Measurements from ENCODE around the gene FLACC1.

The FLACC1 gene

DNA sequence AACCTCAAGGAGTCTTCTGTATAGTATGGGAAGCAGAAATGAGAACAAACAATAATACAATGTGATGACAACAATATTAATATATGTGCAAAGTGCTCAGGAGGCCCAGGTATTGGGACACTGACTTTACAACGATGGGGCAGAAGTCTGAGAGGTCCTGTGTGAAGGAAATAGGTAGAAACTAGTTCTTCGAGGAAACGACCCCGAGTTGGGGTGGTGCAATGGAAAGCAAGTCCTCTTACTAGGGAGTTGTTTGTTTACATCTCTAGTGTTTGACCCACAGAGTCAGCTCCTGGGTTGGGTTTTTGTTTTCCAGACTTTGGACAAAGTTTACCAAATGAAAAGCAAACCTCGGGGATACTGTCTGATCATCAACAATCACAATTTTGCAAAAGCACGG is 80.6 kb downstream of the FLACC1 start:
- DNase-seq (ENCODE audit: low read depth), result no peak

GRCh38 chr2:201275990-201276389 is 81.2 kb downstream of the FLACC1 start:
- no peak for DNase-seq (ENCODE audit: low read depth)

DNA sequence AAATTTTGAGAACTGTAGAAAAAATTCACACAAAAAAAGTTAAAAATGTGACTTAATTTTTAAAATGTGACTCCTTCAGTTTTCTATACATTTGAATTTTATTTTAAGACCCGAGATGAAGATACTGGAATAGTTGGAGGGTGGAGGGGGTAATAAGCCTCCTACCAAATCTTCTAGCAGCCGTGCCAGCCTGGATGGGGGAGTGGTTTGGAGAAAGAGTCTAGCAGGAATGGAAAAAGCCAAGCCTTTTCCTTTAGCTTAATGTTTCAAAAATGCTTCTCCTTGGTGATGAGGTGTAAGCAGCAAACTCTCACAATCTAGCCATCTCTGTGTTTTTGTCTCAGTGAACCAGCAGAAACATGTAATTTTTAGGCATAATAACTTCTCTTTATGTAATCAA is 82.1 kb downstream of the FLACC1 start:
- no peak for DNase-seq (ENCODE audit: low read depth)

- no peak for DNase-seq (ENCODE audit: low read depth)
Observed at GRCh38 chr2:201273330-201273983, 83.7 kb downstream of the FLACC1 start.

GRCh38 chr2:201271917-201272316 is 85.2 kb downstream of the FLACC1 start:
- DNase-seq (ENCODE audit: low read depth), result no peak

GRCh38 chr2:201270293-201271001 is 86.7 kb downstream of the FLACC1 start:
- no peak for DNase-seq (ENCODE audit: low read depth)

DNA sequence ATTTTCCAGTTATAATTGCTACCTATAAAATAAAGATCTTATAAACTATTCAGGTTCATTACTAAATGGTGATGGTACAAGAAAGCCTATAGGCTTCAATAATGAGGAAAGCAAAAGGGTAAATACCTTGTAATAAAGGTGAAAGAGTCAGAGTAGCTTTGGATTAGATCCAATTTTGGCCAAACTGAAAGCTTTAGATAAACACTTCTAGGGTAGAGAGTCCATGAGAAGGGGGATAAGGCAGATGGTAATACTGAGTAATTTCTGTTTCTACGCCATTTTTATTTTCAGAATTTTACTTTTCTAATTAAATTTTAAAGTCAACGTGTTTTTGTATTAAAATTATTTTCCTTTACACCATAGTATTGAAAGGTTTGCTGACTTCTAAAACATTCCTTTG is 87.4 kb downstream of the FLACC1 start:
- DNase-seq (ENCODE audit: low read depth), result no peak

DNA sequence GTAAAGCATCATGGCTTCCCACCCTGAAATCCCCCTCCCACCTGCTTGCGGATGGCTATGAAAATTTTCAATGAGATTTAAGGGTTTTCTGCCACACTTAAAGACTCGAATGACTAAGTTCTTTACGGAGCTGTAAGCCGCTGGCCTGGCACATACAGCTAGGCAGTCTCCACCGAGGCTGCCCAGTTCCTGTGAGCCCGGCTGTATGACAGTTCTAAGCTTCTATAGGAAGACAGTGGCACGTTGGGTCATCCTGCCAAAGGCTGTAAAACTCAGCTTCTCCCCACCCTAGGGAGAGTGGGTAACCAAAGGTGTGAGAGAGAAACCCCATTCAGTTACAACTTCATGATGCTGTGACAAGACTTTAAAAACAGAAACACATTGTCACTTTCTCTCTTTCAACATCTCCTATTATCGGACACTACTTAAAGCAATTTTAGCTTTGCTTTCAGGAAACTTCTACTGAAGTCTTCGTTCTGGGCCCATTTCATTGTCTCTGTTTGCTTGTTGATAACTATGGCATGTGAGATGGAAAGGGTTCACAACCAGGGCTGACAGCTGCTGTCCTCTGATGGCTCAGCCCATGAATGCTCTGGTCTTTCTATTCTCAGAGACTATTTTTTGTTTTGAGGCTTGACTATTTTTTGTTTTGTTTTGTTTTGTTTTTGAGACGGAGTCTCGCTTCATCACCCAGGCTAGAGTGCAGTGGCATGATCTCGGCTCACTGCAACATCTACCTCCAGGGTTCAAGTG is 89.7 kb downstream of the FLACC1 start:
- DNase-seq (ENCODE audit: low read depth), result no peak

- no peak for DNase-seq (ENCODE audit: low read depth)
Observed at GRCh38 chr2:201266629-201267028, 90.5 kb downstream of the FLACC1 start.

DNA sequence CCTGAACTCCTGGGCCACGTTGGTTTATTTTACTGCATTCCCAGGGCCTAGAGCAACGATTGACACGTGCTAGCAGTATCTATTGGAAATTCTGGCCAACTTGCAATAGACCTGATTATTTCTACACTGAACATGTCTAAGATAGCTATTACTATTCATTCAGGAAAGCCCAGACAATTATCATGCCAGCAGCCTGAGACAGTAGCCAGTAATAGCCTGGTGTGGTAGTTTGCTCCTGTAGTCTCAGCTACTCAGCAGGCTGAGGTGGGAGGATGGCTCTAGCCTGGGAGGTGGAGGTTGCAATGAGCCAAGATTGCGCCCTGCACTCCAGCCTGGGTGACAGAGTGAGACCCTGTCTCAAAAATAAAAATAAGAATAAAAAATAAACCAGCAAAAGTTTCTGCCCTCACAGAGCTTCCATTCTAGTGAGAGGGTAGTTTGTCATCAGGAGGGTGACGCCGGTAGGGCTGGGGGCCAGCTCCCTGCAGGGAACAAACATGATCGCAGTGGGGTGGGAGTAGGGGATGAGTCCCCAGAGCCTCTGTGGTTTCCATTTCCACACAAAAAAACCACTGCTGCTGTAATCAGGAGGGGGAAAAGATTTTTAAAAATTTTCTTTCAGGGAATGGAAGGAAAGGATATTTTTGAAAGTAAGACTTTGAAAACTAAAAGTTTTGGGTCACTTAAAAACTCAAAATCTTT is 92.5 kb downstream of the FLACC1 start:
- DNase-seq (ENCODE audit: low read depth), result no peak

- no peak for DNase-seq (ENCODE audit: low read depth)
Observed at GRCh38 chr2:201263779-201264178, 93.4 kb downstream of the FLACC1 start.

- DNase-seq (ENCODE audit: low read depth), result no peak
Observed at GRCh38 chr2:201262718-201263117, 94.4 kb downstream of the FLACC1 start.

- no peak for DNase-seq (ENCODE audit: low read depth)
Observed at GRCh38 chr2:201261906-201262305, 95.2 kb downstream of the FLACC1 start.

- no peak for DNase-seq (ENCODE audit: low read depth)
Observed at GRCh38 chr2:201261471-201261870, 95.7 kb downstream of the FLACC1 start.

- peak; percentile 79 for DNase-seq (ENCODE audit: low read depth)
Observed at GRCh38 chr2:201260302-201260800, 96.8 kb downstream of the FLACC1 start, which contains the start of gene CASP8. Gene CASP8 (plus strand): TSS chr2:201260536. CDS start chr2:201266487, 5,951 bp downstream.

GRCh38 chr2:201258666-201259615 is 98.2 kb downstream of the FLACC1 start:
- no peak for DNase-seq (ENCODE audit: low read depth)

DNA sequence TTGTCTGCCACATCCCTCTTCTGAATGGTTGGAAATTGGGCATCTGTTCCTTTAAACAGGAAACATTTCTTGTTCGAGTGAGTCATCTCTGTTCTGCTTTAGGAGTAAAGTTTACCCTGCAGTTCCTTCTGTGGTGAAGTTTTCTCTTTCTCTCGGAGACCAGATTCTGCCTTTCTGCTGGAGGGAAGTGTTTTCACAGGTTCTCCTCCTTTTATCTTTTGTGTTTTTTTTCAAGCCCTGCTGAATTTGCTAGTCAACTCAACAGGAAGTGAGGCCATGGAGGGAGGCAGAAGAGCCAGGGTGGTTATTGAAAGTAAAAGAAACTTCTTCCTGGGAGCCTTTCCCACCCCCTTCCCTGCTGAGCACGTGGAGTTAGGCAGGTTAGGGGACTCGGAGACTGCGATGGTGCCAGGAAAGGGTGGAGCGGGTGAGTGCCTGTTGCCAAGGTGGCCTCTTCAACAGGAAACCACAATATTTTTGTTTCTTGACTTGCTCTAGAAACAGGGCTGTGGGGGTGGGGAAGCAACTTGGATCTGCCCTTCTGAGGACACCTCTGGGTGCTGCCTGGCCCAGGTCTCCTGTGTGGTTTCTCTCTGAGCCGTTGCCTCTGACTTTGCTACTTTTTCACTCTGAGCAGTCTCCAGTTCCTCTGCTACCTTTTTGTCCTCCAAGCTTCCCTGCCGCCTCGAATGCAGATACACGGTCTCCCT is 99.0 kb downstream of the FLACC1 start:
- DNase-seq (ENCODE audit: low read depth), result peak; percentile 85

DNA sequence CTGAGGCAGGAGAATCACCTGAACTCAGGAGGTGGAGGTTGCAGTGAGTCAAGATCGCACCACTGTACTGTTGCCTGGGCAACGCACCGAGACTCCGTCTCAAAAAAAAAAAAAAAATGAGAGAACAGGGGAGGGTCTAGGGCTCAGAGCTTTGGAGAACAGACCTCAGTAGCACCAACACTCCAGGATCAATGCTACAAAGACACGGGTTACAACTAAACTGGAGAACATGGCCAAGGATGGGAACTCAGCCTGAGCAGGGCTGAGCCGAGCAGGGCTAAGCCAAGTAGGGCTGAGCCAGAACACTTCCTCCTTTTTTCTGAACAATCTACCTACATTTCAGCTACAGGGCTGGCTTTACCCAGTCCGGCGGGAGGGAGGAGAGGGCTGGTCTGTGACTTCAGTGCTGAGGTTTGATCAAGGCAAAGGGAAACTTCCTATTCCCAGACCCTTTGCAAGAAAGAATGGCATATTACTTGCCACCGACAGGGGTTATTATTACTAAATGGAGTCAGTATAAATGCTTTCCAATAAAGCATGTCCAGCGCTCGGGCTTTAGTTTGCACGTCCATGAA is 99.7 kb downstream of the FLACC1 start:
- DNase-seq (ENCODE audit: low read depth), result no peak

GRCh38 chr2:201256082-201256481 is 101.1 kb downstream of the FLACC1 start:
- DNase-seq (ENCODE audit: low read depth), result peak; percentile 65
